ENCODE results near the gene ESYT2.
A peak's percentile ranks its signal among the peaks of the same experiment; 100 is the strongest.
"Not testable (repeated sequence)": the region's sequence is repeated elsewhere in the genome, so short reads cannot be mapped to it uniquely, and the experiment has no call there.

The ESYT2 gene

DNA sequence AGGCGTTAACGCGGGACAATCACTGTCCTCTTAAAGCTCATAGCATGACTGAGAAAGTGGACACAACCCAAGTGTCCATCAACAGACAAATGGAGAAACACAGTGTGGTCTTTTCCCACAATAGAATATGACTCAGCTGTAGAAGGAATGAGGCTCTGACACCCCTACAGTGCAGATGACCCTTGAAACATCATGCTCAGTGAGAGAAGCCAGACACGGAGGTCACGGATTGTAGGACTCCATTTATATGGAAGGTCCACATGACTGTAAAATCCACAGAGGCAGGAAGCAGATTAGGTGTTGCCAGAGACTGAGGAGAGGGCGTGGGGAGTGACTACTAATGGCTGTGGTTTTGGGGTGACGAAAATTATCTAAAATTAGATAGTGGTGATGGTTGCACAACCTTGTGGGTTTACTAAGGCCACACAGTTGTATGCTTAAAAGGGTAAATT is 118.6 kb downstream of the ESYT2 start:
- no peak for DNase-seq

DNA sequence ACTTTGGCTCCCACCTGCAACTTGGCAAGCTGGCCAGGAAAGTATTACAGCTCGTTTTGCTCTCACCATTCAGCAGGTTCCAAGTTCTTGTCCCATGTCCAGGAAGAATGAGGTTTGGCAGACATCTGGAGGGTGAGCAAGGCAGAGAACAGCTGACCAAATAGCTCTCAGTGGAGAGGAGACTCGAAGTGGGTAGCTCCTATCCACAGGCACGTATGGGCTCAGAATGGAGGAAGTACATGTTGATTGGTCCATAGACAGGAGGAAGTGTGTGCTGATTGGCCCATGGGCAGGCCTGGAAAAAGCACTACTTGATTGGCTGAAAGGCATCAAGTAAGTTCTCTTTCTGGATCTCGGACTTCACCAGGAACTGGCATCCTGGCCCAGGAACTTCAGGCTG is 121.7 kb downstream of the ESYT2 start:
- no peak for DNase-seq

DNA sequence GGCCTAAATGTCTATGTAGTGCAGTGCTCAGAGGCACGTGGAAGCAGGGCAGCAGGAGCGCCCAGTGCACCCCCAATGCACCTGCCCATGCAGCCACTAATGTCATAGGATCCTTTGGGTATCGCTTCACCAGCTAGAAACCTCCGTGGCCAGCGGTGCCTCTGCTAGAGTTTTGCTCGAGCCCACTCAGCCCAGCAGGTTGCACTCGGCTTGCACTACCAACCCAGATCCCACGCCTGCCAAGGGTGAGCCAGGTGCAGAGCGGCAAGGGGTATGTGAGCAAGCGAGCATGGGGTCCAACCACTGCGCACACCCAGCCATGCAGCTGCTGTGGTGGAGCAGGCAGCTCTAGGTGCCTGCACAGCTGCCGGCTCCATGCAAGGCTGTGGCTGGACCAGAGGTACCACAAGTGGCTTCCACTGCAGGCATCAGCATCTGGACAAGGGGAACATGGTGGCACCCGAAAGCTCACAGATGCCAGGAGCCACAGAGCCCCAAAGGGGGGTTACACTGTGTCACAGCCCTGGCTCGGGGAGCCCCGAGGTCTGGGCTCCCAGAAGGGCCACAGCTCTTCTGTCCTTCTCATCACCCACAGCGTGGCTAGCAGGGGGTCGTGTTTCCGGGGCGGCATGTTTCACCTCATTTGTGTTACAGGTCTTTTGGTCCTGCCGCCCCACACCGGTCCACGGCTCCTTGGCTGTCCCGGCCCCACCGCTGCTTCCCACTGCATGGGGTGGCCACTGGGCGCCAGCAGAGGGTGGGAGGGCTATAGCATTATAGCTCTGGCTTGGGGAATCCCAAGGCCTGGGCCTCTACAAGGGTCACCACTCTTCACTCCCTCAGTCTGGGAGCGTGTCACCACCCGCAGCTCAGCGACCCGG is 122.4 kb downstream of the ESYT2 start:
- no peak for DNase-seq

DNA sequence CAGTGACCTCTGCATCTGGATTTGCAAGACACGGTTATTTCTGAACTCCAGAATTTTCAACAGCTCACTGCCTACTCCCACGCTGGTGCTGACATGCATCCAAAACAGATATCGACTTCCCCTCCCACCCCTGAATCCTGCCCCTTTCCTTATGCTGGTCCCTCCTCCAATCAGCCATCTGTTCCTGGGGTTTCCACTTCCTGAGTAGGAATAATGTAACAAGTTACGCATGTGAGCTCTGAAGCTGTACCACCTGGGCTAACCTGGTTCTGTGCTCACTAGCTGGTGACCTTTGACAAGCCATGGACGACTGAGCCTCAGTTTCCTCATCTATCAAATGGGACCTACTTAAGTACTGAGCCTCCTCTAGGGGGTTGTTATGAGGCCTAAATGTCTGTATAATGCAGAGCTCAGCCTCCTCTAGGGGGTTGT is 123.0 kb downstream of the ESYT2 start:
- no peak for DNase-seq

DNA sequence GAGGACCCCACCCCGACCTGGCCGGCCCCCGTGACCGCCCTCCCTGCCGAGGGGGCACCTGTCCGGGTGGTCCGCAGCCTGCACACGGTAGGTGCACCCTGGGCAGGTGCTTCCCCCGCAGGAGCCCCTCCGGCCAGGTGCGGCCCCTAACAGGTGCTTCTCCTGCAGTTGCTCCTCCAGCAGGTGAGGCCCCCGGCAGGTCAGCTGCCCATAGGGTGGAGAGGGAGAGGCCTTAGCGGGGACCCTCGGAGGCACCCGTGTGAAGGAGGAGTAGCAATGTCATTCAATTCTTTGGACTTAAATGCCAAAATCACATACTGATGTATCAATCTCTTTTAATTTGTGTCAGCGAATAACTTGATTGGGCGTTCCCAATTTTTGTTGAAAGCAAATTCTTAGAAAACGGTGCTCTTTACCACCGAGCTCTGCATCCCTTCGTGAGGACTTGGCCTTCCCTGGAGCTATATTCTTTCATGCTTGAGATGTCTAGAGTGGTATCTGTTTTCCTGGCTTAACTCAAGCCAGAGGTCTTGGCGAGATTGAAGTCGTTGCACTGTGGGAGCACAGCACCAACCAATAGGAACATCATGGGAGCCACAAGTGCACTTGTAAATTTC is 124.0 kb downstream of the ESYT2 start:
- peak; percentile 32 for DNase-seq

DNA sequence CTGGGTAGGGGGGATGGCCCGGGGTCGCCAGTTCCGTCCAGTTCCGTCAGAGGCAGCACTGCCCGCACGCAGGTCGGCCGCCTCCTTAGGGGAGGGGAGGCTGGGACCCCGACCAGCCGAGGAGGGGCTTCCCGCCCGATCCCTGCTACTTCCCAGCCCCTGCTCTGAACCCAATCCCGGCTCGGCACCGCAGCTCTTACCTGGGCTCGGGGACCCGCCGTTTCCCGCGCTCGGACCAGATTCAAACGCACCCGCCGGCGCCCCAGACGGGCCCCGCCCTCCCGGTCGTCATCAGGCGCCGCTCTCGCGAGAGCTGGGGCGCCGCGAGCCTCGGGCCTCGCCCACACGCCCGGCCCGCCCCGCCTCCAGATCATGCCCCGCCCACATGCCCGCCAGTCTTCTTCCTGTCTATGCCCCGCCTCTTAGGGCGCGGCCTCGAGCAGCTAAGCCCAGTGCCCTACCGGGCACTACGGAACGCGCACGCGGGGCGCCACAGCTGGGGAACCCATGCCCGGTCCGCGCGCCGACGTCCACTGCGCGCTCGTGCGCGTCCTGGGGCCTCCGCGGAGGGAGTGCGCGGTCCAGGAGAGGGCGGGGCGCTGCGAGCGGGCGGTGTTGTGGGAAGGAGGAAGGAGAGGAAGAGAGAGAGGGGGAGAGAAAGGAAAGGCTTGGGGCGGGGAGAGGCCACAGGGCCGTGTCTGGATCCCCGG is 124.6 kb downstream of the ESYT2 start, which contains the start of gene NCAPG2:
Gene NCAPG2, minus strand, starts transcription at position 281 of the 710 bp plus-strand sequence. CDS start 2,905 bp downstream, outside the sequence.
- DNase-seq: peak; percentile 97

DNA sequence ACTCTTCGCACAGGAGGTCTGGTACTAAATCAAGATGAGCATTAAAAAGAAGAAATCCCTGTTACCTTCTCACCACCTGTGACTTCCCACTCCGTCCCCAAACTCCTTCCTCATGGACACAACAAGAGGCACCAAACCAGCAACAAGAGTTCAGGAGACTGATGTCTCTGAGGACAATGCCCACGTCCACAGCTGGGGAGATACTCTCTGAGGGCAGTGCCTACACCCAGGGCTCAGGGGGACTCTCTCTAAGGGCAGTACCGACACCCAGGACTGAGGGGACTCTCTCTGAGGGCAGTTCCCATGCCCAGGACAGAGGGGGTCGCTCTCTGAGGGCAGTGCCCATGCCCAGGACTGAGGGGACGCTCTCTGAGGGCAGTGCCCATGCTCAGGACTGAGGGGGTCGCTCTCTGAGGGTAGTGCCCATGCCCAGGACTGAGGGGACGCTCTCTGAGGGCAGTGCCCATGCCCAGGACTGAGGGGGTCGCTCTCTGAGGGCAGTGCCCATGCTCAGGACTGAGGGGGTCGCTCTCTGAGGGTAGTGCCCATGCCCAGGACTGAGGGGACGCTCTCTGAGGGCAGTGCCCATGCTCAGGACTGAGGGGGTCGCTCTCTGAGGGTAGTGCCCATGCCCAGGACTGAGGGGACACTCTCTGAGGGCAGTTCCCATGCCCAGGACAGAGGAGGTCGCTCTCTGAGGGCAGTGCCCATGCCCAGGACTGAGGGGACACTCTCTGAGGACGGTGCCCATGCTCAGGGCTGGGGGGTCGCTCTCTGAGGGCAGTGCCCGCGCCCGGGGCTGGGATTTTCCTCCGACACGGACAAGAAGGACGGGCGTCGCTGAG is 125.4 kb downstream of the ESYT2 start:
- DNase-seq: not testable (repeated sequence)

DNA sequence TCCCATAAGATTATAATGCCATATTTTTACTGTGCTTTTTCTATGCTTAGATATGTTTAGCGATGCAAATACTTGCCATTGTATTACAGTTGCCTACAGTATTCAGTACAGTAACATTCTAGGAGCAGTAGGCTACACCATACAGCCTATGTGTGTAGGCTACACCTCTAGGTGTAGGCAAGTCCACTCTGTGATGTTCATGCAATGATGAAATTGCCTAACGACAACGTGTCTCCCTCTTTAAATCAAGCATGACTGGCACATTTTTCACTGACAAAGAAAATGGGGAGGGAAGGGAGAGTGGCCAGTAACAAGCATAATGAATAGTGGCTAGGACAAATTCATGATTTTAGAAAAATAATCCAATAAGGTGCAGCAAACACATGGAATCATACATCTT is 126.4 kb downstream of the ESYT2 start:
- no peak for DNase-seq

DNA sequence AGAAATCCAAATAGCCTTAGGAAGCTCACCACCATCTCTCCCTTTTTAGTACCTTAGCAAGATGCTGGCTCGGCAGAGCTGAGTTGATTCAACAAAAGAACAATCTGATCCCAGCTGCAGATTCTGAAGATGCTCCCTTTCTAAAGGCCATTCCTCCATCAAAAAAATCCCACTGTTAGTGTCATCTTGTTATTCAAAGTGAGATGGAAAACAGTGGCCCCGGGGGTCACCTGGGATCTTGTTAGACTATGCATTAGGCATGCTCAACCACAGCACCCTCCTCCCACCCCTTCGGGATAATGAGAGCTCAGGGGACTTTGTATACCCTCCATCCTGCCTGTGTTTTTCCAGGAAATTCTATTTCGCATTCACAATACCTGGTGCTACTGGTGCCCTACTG is 127.1 kb downstream of the ESYT2 start:
- no peak for DNase-seq

DNA sequence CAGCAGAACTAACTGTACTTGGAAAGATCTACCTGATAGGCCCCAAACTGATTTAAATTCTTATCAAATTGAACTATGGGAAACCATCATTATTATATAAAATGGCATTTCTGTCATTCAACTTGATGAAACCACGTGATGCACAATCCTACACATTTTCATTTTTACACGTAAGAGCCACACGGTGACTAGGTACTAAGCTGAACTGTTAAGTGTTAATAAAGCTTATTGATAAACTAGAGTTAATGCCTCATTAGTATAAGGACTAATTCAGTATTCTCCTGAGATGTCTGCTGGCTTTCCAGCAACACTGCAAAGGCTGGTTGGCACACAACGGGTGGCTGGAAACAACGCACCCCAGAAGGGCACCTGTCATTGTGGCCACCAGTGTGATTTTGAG is 129.3 kb downstream of the ESYT2 start:
- DNase-seq: no peak

DNA sequence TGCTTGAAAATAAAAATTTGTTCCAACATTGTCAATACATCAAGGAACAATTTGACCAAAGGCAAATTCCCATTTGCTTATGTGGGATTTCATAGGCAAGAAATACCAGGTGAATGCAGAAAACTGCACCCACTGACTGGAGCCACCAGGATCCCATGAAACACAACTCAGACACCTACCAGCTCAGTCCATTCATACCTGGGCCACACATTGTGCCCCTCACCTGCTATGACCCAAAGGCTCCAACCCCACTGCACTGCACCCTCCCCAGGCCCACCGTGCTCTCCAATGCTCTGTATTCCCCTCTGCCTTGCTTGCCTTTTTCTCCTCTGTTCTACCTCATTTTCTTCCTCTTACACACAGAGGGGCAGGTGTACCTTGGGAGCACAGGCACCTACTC is 130.0 kb downstream of the ESYT2 start:
- no peak for DNase-seq

DNA sequence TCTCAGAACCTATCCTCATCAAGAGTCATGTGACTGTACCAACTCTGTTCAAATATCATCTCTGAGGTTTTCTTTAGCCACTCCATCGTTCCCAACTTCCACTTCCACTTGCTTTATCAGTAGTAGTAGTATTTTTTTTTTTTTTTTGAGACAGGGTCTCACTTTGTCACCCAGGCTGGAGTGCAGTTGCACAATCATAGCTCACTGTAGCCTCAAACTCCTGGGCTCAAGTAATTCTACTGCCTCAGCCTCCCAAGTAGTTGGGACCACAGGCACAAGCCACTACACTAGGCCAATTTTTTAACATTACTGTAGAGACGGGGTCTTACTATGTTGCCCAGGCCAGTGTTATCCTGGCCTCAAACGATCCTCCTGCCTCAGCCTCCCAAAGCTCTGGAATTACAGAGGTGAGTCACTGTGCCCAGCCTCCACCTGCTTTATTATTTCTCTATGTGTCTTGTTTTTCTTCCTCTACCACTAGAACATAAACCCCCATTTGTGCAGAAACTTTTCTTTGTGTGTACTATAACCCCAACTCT is 130.6 kb downstream of the ESYT2 start:
- no peak for DNase-seq

DNA sequence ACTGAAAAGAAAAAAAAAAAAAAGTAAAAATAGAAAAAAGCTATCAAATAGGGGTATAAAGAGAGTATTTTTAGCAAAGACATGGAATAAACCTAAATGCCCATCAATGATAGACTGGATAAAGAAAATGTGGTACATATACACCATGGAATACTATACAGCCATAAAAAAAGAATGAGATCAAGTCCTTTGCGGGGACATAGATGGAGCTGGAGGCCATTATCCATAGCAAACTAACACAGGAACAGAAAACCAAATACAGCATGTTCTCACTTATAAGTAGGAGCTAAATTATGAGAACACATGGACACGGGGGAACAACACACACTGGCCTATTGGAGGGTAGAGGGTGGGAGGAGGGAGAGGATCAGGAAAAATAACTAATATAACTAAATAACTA is 131.7 kb downstream of the ESYT2 start:
- DNase-seq: not testable (repeated sequence)

DNA sequence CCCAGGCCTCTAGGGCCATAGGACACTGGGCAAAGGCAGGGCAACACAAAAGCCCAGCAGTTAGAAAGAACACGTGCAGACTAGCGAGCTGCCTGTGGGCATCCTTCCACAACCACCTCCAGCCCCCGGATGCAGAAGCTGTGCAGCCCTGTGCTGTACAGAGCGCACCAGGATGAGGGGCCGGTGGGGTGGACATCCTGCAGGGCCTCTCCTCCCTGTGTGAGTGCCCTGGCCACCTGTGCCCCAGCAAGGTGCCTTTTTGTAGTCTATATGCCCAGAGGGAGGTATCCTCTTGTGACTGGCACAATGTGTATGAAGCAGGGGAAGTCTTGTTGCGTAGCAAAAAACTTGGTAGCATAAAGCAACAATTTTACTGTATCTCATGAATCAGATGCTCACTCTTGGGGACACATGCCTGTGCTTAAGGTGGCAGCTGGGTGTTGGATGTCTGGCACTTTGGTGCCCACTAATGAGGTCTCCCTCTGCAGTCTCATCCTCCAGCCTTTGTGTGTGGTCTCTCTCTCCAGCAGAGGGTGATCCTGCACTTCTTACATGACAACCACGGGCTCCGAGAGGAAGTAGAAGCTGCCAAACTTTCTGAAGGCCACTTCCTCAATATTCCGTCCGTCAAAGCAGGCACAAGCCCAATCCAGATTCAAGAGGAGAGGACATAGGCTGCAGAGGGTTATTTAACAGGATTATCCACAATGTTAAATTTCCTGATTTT is 133.4 kb downstream of the ESYT2 start:
- peak; percentile 9 for DNase-seq

DNA sequence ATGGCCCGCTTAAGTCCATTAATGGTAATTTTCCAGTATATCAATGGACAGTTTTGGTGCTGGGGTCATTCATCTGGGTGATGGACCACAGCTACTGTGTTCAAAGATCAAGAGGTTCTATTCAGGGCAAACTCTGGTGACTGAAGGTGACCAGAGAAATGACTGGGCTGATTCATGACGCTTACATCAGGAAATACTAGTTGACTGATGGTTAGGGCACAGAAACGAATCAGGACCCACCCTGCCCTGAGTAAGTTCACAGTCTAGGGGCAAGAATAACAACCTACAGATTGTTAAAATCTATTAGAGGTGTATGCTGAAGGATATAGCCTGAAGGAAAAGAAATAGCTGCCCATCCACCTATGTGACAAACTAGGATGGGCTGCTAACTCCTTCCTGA is 134.3 kb downstream of the ESYT2 start:
- DNase-seq: no peak

DNA sequence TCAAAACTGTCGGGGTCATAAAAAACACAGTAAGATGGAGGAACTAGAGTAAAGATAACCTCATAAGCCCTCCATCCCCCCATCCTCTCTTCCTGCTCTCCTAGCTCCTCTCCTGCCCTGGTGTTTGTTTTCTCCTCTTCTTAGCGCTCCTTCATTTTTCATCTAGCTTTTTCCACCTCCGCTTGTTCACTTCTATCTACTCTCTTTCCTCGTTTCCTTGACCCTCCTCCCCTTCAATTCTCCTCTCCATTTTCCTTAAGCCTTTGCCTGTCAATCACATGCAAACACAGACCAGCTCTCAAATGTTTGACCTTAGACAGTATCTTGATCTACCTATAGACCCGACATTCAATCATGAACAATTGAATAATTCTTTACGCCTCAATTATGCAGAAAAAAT is 134.7 kb downstream of the ESYT2 start:
- DNase-seq: no peak

DNA sequence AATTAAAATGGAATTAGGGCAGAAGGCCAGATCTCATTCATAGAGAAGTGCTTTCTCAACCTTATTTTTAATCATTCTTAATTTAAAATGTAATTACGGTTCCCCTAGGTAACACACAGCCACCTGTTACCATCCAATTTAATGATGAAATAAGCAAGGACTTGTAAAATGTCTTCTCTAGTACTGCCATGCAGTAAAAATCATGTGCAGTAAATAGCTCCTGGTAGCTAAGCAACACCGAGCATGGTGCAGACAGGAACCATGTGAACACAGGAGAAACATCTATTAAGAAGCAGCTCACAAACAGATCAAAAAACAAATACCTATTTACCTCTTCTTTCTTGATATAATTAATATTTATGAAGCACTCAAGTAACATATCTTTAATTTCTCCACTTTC is 139.8 kb downstream of the ESYT2 start:
- no peak for DNase-seq

DNA sequence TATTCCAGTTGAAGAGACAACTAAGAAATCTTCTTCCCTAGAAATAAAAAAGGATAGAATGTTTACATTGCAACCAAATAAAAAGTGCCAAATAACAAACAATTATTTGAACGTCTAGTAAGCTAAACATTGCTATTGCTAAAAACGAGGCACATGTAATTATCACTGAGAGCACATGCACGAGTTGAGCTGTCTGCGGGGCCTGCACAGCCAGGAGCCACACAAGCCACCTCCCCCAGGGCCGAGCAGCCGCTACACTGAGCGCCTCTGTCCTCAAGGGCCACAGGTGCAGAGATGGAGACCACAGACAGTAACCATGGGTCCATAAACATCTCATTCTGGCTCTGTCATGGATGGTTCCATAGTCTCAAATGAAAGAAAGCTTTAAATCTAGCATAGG is 141.9 kb downstream of the ESYT2 start:
- DNase-seq: no peak

DNA sequence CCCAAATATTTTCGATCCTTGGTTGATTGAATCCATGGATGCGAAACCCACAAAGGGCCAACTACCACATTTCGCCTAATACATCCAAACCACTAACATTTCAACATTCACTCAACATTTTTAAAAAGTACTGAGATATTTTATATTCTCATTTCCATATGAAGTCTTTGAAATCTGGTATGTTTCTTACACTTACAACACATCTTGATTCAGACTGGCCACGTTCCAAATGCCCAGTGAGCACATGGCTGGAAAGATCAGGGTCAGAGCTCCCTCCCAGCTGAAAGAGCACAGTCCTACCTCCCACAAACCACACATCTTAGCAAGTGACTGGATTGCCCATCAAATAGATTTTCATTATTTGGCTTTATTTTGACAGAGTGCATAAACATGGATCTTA is 143.6 kb downstream of the ESYT2 start:
- no peak for DNase-seq

DNA sequence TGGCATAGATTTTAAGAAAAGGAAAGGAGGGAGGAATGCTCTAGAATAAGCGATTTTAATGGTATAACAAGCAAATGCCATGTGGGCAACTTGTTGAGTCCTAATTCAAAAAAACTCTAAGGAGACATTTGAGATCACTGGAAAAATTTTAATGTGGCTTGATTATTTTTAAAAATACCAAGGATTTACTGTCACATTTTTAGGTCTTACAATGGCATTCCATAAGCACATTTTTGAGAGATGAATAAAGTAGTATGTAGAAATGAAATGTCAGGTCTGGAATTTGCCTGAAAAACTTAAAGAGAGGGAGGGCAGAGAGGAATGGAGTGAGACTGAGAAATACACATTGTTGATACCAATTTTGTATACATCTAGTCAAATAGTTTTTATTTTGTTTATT is 145.0 kb downstream of the ESYT2 start:
- no peak for DNase-seq

DNA sequence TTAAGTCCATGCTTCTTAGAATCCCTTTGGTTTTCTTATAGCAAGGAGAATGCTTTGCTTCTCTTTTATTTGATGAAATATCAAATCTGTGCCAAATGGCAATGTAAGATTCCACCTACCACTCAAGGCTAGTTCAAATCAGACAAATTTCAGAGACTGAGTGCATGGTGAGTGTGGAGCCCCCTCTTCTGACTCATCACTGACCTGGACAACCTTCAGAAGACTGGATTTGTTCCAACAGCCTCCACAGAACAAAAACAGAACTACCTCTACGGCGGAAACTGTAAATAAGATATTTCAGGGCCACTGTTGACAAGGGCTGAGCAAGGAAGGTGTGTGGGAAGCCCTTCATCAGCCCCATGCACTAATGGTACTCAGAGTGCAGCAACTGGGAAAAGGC is 145.8 kb downstream of the ESYT2 start:
- DNase-seq: no peak

DNA sequence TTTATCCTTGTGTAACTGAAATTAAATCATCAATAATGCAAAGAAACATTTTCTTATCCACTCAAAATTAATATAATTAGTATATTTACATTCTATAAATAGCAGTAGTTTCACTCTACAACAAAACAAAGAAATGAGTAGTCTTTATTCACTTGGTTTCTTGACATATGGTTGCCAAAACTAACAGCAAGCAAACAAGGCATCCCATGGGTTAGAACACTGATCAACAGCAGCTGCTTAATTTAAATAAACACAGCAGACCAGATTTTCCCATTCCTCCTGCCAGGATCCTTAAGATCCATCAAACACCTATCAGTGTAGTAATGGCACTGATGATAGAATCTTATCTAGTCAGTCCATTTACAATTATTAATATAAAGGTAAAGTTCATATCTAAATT is 146.9 kb downstream of the ESYT2 start:
- DNase-seq: no peak

Data from stimulated activated naive CD4-positive, alpha-beta T cell treated with Interleukin-2 at 50 U/mL for 16 hours (primary cell).